Activated CD8-positive, alpha-beta T cell treated with anti-CD3 and anti-CD28 coated beads for 36 hours (primary cell): ENCODE results near the gene RAET1E. TPM values are rescaled to one million over a fixed set of nuclear protein-coding genes. Genes with fewer than 3 reads are reported as not detected.
A peak's percentile ranks its signal among the peaks of the same experiment; 100 is the strongest.
"Not testable (repeated sequence)": the region's sequence is repeated elsewhere in the genome, so short reads cannot be mapped to it uniquely, and the experiment has no call there.

ENCODE experiments used
- ATAC-seq: fragments of 200-7000 bp; cut with Tn5 transposase; one replicate; pipeline ENCODE4 v1.10.0; 2021; ENCODE audit warnings: mild to moderate bottlenecking, moderate library complexity
- CTCF ChIA-PET: fragments of 350-600 bp; sonication (Branson Sonifier 250); formaldehyde crosslinking; loops from one replicate; lab custom pipeline; 2021; ENCODE audit warnings: antibody characterized with exemption; lab: Charles Lee
- POLR2A ChIA-PET: fragments of 350-600 bp; sonication (Branson Sonifier 250); formaldehyde crosslinking; loops from one replicate; lab custom pipeline; 2021; ENCODE audit warnings: antibody characterized with exemption; lab: Charles Lee
- DNase-seq: peaks from one replicate; pipeline ENCODE4 v3.0.0-alpha.2; 2020
- H3K27ac Mint-ChIP-seq: one replicate; pipeline ENCODE4 v1.8.0; 2021; ENCODE audit warnings: mild to moderate bottlenecking, mixed read lengths
- H3K27me3 Mint-ChIP-seq: one replicate; pipeline ENCODE4 v1.8.0; 2021; ENCODE audit warnings: mixed read lengths
- H3K36me3 Mint-ChIP-seq: one replicate; pipeline ENCODE4 v1.8.0; 2021; ENCODE audit warnings: low read depth, mixed read lengths
- H3K4me1 Mint-ChIP-seq: one replicate; pipeline ENCODE4 v1.8.0; 2021; ENCODE audit warnings: low read depth, mixed read lengths
- H3K4me3 Mint-ChIP-seq: one replicate; pipeline ENCODE4 v1.8.0; 2021; ENCODE audit warnings: mild to moderate bottlenecking, moderate library complexity, mixed read lengths
- H3K9me3 Mint-ChIP-seq: one replicate; pipeline ENCODE4 v1.8.0; 2021; ENCODE audit warnings: mixed read lengths
- intact Hi-C: fragments of 100-400 bp; cut with micrococcal nuclease; formaldehyde crosslinking; loops from one replicate; pipeline ENCODE4 v1.10.0; 2022
- total RNA-seq, 2 experiments: library from RNA; stranded (reverse); gene quantifications; one replicate each; pipeline ENCODE4 v1.2.3, GENCODE V29; 2021
- TF ChIP-seq, protein P1 (sequence below): fragments of 200-600 bp; IDR thresholded peaks from one replicate; pipeline ENCODE4 v1.8.0; 2022; ENCODE audit warnings: antibody characterized with exemption, mild to moderate bottlenecking

The RAET1E gene
- total RNA-seq, 2 experiments from 2014 or later = not detected

DNA sequence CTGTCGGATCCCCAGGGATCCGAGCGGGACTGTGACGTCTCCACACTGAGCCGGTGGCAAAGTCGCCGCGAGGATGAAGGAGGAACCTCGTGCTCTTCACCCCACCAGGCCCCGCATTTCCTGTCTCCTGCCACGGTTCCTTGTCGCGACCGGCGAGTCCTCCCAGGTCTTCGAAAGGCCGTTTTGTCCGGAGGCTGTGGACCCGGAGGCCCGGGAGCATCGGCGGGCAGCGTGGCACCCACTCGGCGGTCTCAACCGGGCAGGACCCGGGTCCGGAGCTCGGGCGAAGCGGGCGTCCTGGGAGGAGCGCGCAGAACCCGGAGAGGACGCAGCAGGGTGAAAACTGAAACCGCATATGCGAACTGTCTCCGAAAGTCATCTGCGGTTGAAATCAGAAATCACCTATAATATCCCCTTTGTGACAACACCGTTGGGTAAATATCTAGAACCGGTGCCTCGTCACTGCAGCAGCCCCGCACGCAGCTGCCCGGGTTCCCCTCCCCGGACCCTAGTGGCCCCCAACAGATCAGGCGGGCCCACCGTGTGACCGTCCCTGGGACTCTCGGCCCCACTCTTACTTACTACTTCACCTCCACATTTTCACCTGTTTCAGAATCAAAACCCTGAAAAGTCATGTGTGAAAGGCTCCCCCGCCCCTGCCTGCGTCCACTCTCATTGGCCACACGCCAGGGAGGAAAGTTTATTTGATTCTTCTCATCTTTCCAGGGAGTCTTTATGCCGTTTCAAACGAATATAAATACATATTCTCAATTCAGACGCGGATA, 40.9 kb upstream of the RAET1E start:
- ChIA-PET CTCF (interaction anchor here (1.3 to 1.5 kb wide), 2 partner anchors 23 to 78 kb away, joined by 3 to 5 read pairs; no protein-coding TSS in a partner anchor), POLR2A (no interaction called here)
- ATAC-seq = peak; percentile 13
- H3K27ac Mint-ChIP-seq = peak overlapping the region; percentile 8
- peak; percentile 69 for DNase-seq
- H3K27me3 Mint-ChIP-seq = peaks cover 62% of the 10 kb centered on the region
- H3K36me3 Mint-ChIP-seq = no peaks in the 10 kb centered on the region
- peaks cover 35% of the 10 kb centered on the region for H3K4me1 Mint-ChIP-seq
- intact Hi-C loops = loop anchor here (5.0 to 10.0 kb wide), 2 partner anchors 64 to 406 kb away; no protein-coding TSS in a partner anchor
- H3K4me3 Mint-ChIP-seq = peak overlapping the region; percentile 67
- TF ChIP-seq, protein P1, sequence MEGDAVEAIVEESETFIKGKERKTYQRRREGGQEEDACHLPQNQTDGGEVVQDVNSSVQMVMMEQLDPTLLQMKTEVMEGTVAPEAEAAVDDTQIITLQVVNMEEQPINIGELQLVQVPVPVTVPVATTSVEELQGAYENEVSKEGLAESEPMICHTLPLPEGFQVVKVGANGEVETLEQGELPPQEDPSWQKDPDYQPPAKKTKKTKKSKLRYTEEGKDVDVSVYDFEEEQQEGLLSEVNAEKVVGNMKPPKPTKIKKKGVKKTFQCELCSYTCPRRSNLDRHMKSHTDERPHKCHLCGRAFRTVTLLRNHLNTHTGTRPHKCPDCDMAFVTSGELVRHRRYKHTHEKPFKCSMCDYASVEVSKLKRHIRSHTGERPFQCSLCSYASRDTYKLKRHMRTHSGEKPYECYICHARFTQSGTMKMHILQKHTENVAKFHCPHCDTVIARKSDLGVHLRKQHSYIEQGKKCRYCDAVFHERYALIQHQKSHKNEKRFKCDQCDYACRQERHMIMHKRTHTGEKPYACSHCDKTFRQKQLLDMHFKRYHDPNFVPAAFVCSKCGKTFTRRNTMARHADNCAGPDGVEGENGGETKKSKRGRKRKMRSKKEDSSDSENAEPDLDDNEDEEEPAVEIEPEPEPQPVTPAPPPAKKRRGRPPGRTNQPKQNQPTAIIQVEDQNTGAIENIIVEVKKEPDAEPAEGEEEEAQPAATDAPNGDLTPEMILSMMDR = no peak
- H3K9me3 Mint-ChIP-seq = no peaks in the 10 kb centered on the region

DNA sequence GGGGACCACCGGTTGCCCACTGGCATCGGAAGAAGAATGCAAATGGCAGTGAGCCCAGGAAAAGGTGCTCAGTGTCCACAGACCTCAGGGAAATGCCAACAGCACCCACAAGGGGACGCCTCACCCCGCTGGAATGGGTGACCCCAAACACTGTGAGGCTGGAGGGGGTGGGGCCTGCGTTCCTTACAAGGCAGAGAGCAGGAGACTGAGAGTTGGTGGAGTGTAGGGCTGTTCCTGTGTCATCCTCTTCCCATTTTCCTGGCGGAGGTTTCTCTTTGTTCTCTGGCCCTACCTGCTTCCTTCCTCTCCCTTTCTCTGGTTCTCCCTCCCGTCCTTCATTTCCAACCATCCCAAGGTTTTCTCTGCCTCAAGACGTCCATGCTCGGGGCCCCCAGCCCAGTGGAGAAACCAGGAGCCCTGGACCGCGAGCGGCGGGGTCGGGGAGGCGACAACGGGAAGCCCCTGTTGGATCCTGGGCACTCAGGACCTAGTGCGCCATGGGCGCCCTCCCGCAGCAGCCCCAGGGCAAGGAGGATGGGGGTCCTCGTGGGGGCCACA, 40.2 kb upstream of the RAET1E start:
- Mint-ChIP-seq H3K27me3 (peaks cover 69% of the 10 kb centered on the region), H3K4me1 (peaks cover 35% of the 10 kb centered on the region), H3K4me3 (peak overlapping the region; percentile 67)
- H3K9me3 Mint-ChIP-seq, H3K36me3 Mint-ChIP-seq, DNase-seq, H3K27ac Mint-ChIP-seq, POLR2A ChIA-PET: not testable (repeated sequence)
- peak; percentile 56 for ATAC-seq
- intact Hi-C loops = loop anchor here (5.0 to 10.0 kb wide), 2 partner anchors 64 to 407 kb away; no protein-coding TSS in a partner anchor
- TF ChIP-seq, protein P1 = peak; percentile 38
- CTCF ChIA-PET = interaction anchor here (1.5 kb wide), 1 partner anchor 79 kb away, joined by 5 read pairs; no protein-coding TSS in a partner anchor

GRCh38 chr6:149936743-149937142, 38.8 kb upstream of the RAET1E start:
- Mint-ChIP-seq H3K4me3 (no peak overlapping the region), H3K27ac (no peak overlapping the region), H3K9me3 (no peaks in the 10 kb centered on the region), H3K27me3 (peaks cover 73% of the 10 kb centered on the region), H3K4me1 (peaks cover 31% of the 10 kb centered on the region), H3K36me3 (no peaks in the 10 kb centered on the region)
- ATAC-seq = no peak
- CTCF ChIA-PET = interaction anchor here (1.0 to 2.8 kb wide), 2 partner anchors 20 to 80 kb away, joined by 3 to 16 read pairs; no protein-coding TSS in a partner anchor
- POLR2A ChIA-PET = no interaction called here
- DNase-seq = no peak
- TF ChIP-seq, protein P1 = no peak
- intact Hi-C loops = loop anchor here (5.0 to 10.0 kb wide), 2 partner anchors 66 to 408 kb away; no protein-coding TSS in a partner anchor

- Mint-ChIP-seq H3K4me1 (peaks cover 28% of the 10 kb centered on the region), H3K4me3 (no peak overlapping the region)
- POLR2A ChIA-PET = interaction anchor here (0.7 kb wide), 1 partner anchor 81 kb away, joined by 3 read pairs; no protein-coding TSS in a partner anchor
These were observed 37.8 kb upstream of the RAET1E start for GRCh38 chr6:149935668-149936067.

More at GRCh38 chr6:149935668-149936067, 37.8 kb upstream of the RAET1E start:
- peaks cover 72% of the 10 kb centered on the region for H3K27me3 Mint-ChIP-seq
- H3K27ac Mint-ChIP-seq = no peak overlapping the region
- intact Hi-C loops = loop anchor here (5.0 to 10.0 kb wide), 2 partner anchors 67 to 409 kb away; no protein-coding TSS in a partner anchor
- TF ChIP-seq, protein P1 = no peak
- CTCF ChIA-PET = interaction anchor here (0.6 to 2.8 kb wide), 8 partner anchors 11 to 100 kb away, joined by 3 to 16 read pairs (median 4); no protein-coding TSS in a partner anchor
- H3K36me3 Mint-ChIP-seq = no peaks in the 10 kb centered on the region
- ATAC-seq (no peak), DNase-seq (no peak)
- H3K9me3 Mint-ChIP-seq = no peaks in the 10 kb centered on the region
